Neuronal stem cell (in vitro differentiated cells): ENCODE results near the gene P2RY1. TPM values are rescaled to one million over a fixed set of nuclear protein-coding genes. Genes with fewer than 3 reads are reported as not detected.

Source experiments
- DNase-seq: peaks from one replicate; pipeline ENCODE4 v3.0.0-alpha.2; 2013; ENCODE audit warnings: low spot score
- H2AFZ ChIP-seq: one replicate; pipeline ENCODE4 v1.6.1; 2013; ENCODE audit warnings: mild to moderate bottlenecking, low read length, inconsistent platforms
- H2AK5ac ChIP-seq: 2 replicates; pipeline ENCODE4 v1.6.1; 2013; ENCODE audit warnings: low read depth, mild to moderate bottlenecking, inconsistent platforms, low read length, moderate library complexity, mixed read lengths
- H2BK120ac ChIP-seq: 2 replicates; pipeline ENCODE4 v1.6.1; 2013; ENCODE audit warnings: low read depth, mild to moderate bottlenecking, inconsistent platforms, low read length, moderate library complexity, mixed read lengths
- H2BK12ac ChIP-seq: one replicate; pipeline ENCODE4 v1.6.1; 2013; ENCODE audit warnings: low read length, inconsistent platforms
- H2BK15ac ChIP-seq: 2 replicates; pipeline ENCODE4 v1.6.1; 2013; ENCODE audit warnings: mild to moderate bottlenecking, low read length, inconsistent platforms, mixed read lengths
- H2BK5ac ChIP-seq: one replicate; pipeline ENCODE4 v1.6.1; 2013; ENCODE audit warnings: inconsistent platforms, mild to moderate bottlenecking, low read length, moderate library complexity
- H3K14ac ChIP-seq: one replicate; pipeline ENCODE4 v1.6.1; 2013; ENCODE audit warnings: low read length, inconsistent platforms
- H3K18ac ChIP-seq: 2 replicates; pipeline ENCODE4 v1.6.1; 2013; ENCODE audit warnings: low read length, inconsistent platforms
- H3K23ac ChIP-seq: 2 replicates; pipeline ENCODE4 v1.6.1; 2013; ENCODE audit warnings: low read depth, mild to moderate bottlenecking, mixed read lengths, low read length, inconsistent platforms; ENCODE audit not compliant: poor library complexity
- H3K27ac ChIP-seq: replicated peaks from 3 replicates; pipeline ENCODE4 v1.5.1; 2013; ENCODE audit warnings: low read length, inconsistent platforms
- H3K27me3 ChIP-seq, 3 experiments: 2 replicates each; pipeline ENCODE4 v1.6.1; 2013; ENCODE audit warnings: low read length in 3 of 3, mild to moderate bottlenecking in 2 of 3, inconsistent platforms in 1 of 3, low read depth in 1 of 3, mixed read lengths in 1 of 3, moderate library complexity in 1 of 3; ENCODE audit not compliant: control insufficient read depth in 3 of 3, insufficient read depth in 3 of 3
- H3K36me3 ChIP-seq, 2 donors: replicated peaks in 1 of 2; 2 replicates each; pipeline ENCODE4 v1.6.1; 2013; ENCODE audit warnings: low read length in 2 of 2; ENCODE audit not compliant: control insufficient read depth in 2 of 2, insufficient read depth in 2 of 2
- H3K4ac ChIP-seq: 2 replicates; pipeline ENCODE4 v1.6.1; 2013; ENCODE audit warnings: inconsistent platforms, mild to moderate bottlenecking, low read length, moderate library complexity
- H3K4me1 ChIP-seq, 2 donors: 1 replicate in 1 of 2; 2 replicates in 1 of 2; pipeline ENCODE4 v1.6.1; 2013; ENCODE audit warnings: low read length in 2 of 2, low read depth in 1 of 2; ENCODE audit not compliant: control insufficient read depth in 2 of 2, insufficient read depth in 1 of 2
- H3K4me2 ChIP-seq: one replicate; pipeline ENCODE4 v1.6.1; 2013; ENCODE audit warnings: mild to moderate bottlenecking, low read length, inconsistent platforms; ENCODE audit not compliant: insufficient read depth, poor library complexity, severe bottlenecking
- H3K4me3 ChIP-seq, 2 donors: 2 replicates each; pipeline ENCODE4 v1.5.1; 2013; ENCODE audit warnings: low read length in 2 of 2, mild to moderate bottlenecking in 2 of 2, inconsistent platforms in 1 of 2, moderate library complexity in 1 of 2
- H3K79me1 ChIP-seq: one replicate; pipeline ENCODE4 v1.6.1; 2013; ENCODE audit warnings: low read depth, mild to moderate bottlenecking, inconsistent platforms, low read length, moderate library complexity
- H3K9ac ChIP-seq: one replicate; pipeline ENCODE4 v1.6.1; 2013; ENCODE audit warnings: mild to moderate bottlenecking, low read depth, low read length, inconsistent platforms; ENCODE audit not compliant: poor library complexity
- H3K9me3 ChIP-seq, 2 donors: replicated peaks in 1 of 2; 2 replicates each; pipeline versions ENCODE3 to v1.6.1; 2013; ENCODE audit warnings: low read length in 2 of 2, mild to moderate bottlenecking in 2 of 2, inconsistent platforms in 1 of 2, low read depth in 1 of 2, mixed read lengths in 1 of 2, moderate library complexity in 1 of 2; ENCODE audit not compliant: control insufficient read depth in 2 of 2, insufficient read depth in 1 of 2
- H4K8ac ChIP-seq: one replicate; pipeline ENCODE4 v1.6.1; 2013; ENCODE audit warnings: low read depth, mild to moderate bottlenecking, inconsistent platforms, low read length, moderate library complexity
- H4K91ac ChIP-seq: one replicate; pipeline ENCODE4 v1.6.1; 2013; ENCODE audit warnings: low read length, low read depth, mild to moderate bottlenecking, inconsistent platforms; ENCODE audit not compliant: poor library complexity
- WGBS, 2 donors: extraction: QIAGEN DNeasy Blood & Tissue Kit; methylation state at CpG; one replicate each; pipeline ENCODE4 v1.1.7; 2013; ENCODE audit warnings: missing lambda C conversion rate in 2 of 2, mixed read lengths in 1 of 2; ENCODE audit not compliant: insufficient read length in 2 of 2, insufficient replicate concordance in 1 of 2; ENCODE audit errors: extremely low coverage in 2 of 2; 5-methylcytosine and 5-hydroxymethylcytosine counted together
- small RNA-seq: library from polyadenylated mRNA; stranded (forward); fragments of <200 nt; extraction: miRNeasy Mini kit (QIAGEN cat#:217004); gene quantifications from one replicate; pipeline ENCODE3, GENCODE V24; 2013; ENCODE audit not compliant: insufficient read depth

P2RY1 gene

GRCh38 chr3:152879130-152879789 is 44.3 kb downstream of the P2RY1 start:
- H4K8ac ChIP-seq, result no peak overlapping the region
- H3K9me3 ChIP-seq, result no peaks in the 10 kb centered on the region
- WGBS, 2 donors, result no CpG with 5 or more reads among the region's 8 CpGs
- no peak for DNase-seq
- no peaks in the 10 kb centered on the region for H3K4me1 ChIP-seq
- no peak overlapping the region for H2AK5ac ChIP-seq
- no peak overlapping the region for H3K4me2 ChIP-seq
- no peak overlapping the region for H2BK15ac ChIP-seq
- H3K4ac ChIP-seq, result no peak overlapping the region
- no peaks in the 10 kb centered on the region for H3K36me3 ChIP-seq
- H4K91ac ChIP-seq, result no peak overlapping the region
- H3K9ac ChIP-seq, result no peak overlapping the region
- H2BK12ac ChIP-seq, result no peak overlapping the region
- H3K27ac ChIP-seq, result no peak overlapping the region
- no peak overlapping the region for H2BK120ac ChIP-seq
- no peak overlapping the region for H3K4me3 ChIP-seq
- no peaks in the 10 kb centered on the region for H3K27me3 ChIP-seq
- no peak overlapping the region for H2AFZ ChIP-seq
- no peak overlapping the region for H3K18ac ChIP-seq
- H3K23ac ChIP-seq, result no peak overlapping the region
- no peak overlapping the region for H3K14ac ChIP-seq
- no peak overlapping the region for H2BK5ac ChIP-seq
- H3K79me1 ChIP-seq, result no peaks in the 10 kb centered on the region

GRCh38 chr3:152879790-152880174 is 44.9 kb downstream of the P2RY1 start:
- Histone ChIP-seq H2AK5ac (no peak overlapping the region), H3K79me1 (no peaks in the 10 kb centered on the region), H2BK15ac (no peak overlapping the region), H3K27ac (no peak overlapping the region), H3K9ac (no peak overlapping the region), H3K4ac (no peak overlapping the region), H3K27me3 (no peaks in the 10 kb centered on the region), H3K9me3 (no peaks in the 10 kb centered on the region), H3K4me1 (no peaks in the 10 kb centered on the region), H3K18ac (no peak overlapping the region), H4K91ac (no peak overlapping the region), H4K8ac (no peak overlapping the region), H2AFZ (no peak overlapping the region), H3K23ac (no peak overlapping the region), H2BK120ac (no peak overlapping the region), H2BK5ac (no peak overlapping the region), H3K4me2 (no peak overlapping the region), H3K14ac (no peak overlapping the region), H3K36me3 (no peaks in the 10 kb centered on the region), H2BK12ac (no peak overlapping the region), H3K4me3 (no peak overlapping the region)
- DNase-seq, result no peak
- no CpG with 5 or more reads among the region's 2 CpGs for WGBS, 2 donors

- Histone ChIP-seq H3K4me1 (no peaks in the 10 kb centered on the region), H2AK5ac (no peak overlapping the region), H3K14ac (no peak overlapping the region), H2BK5ac (no peak overlapping the region), H3K23ac (no peak overlapping the region), H2AFZ (no peak overlapping the region), H3K79me1 (no peaks in the 10 kb centered on the region), H3K4me3 (no peak overlapping the region), H2BK120ac (no peak overlapping the region), H4K91ac (no peak overlapping the region), H3K27me3 (no peaks in the 10 kb centered on the region), H3K18ac (no peak overlapping the region), H3K4me2 (no peak overlapping the region), H3K36me3 (no peaks in the 10 kb centered on the region), H4K8ac (no peak overlapping the region), H3K9ac (no peak overlapping the region), H2BK12ac (no peak overlapping the region), H3K27ac (no peak overlapping the region), H3K4ac (no peak overlapping the region), H3K9me3 (no peaks in the 10 kb centered on the region), H2BK15ac (no peak overlapping the region)
- WGBS, 2 donors, result no CpG with 5 or more reads among the region's 1 CpG
- no peak for DNase-seq
Observed at GRCh38 chr3:152885076-152885475, 50.1 kb downstream of the P2RY1 start.

Small RNA genes within 50 kb of the gene (small RNA-seq; reads per million reads assigned to genes)
- not detected for gene ATP5MGP5
